Neural cell (in vitro differentiated cells): ENCODE data around the gene NECTIN2. TPM values are rescaled to one million over a fixed set of nuclear protein-coding genes. Genes with fewer than 3 reads are reported as not detected.
"Not testable (repeated sequence)": the region's sequence is repeated elsewhere in the genome, so short reads cannot be mapped to it uniquely, and the experiment has no call there.

Source experiments
- H2AFZ ChIP-seq: fragments of 200-600, 300-800 bp; sonication (generic), shearing (Covaris generic); 2 replicates; pipeline ENCODE4 v1.6.0; 2014; ENCODE audit warnings: low read depth, mild to moderate bottlenecking, antibody characterized with exemption, low read length, moderate library complexity
- H3F3A ChIP-seq: fragments of 200-600 bp; shearing (Covaris generic); 2 replicates; pipeline ENCODE4 v1.6.1; 2016; ENCODE audit warnings: mild to moderate bottlenecking, moderate library complexity, mixed read lengths, antibody characterized with exemption, low read length; ENCODE audit not compliant: insufficient read depth, poor library complexity, severe bottlenecking
- H3K27ac ChIP-seq: fragments of 200-600, 300-800 bp; sonication (generic), shearing (Covaris generic); 2 replicates; pipeline ENCODE4 v1.5.1; 2014; ENCODE audit warnings: mild to moderate bottlenecking, low read length, moderate library complexity
- H3K27me3 ChIP-seq: fragments of 300-800, 200-600 bp; sonication (generic), shearing (Covaris generic); 2 replicates; pipeline ENCODE4 v1.6.0; 2014; ENCODE audit warnings: mild to moderate bottlenecking, low read depth, low read length, moderate library complexity; ENCODE audit not compliant: insufficient read depth
- H3K36me3 ChIP-seq: fragments of 300-800, 200-600 bp; sonication (generic), shearing (Covaris generic); 2 replicates; pipeline ENCODE4 v1.5.1; 2014; ENCODE audit warnings: mild to moderate bottlenecking, antibody characterized with exemption, low read length, moderate library complexity; ENCODE audit not compliant: insufficient read depth
- H3K4me2 ChIP-seq: fragments of 300-800, 200-600 bp; sonication (generic), shearing (Covaris generic); 2 replicates; pipeline ENCODE4 v1.6.0; 2014; ENCODE audit warnings: mild to moderate bottlenecking, low read length
- H3K4me3 ChIP-seq: fragments of 300-800, 200-600 bp; sonication (generic), shearing (Covaris generic); 2 replicates; pipeline ENCODE4 v1.5.1; 2014; ENCODE audit warnings: mild to moderate bottlenecking, low read length, moderate library complexity
- H3K79me2 ChIP-seq: fragments of 200-600 bp; shearing (Covaris generic); replicated peaks from 2 replicates; pipeline ENCODE4 v1.6.0; 2014; ENCODE audit warnings: mild to moderate bottlenecking, low read length, moderate library complexity; ENCODE audit not compliant: insufficient read depth
- H3K9ac ChIP-seq: fragments of 300-800, 200-600 bp; sonication (generic), shearing (Covaris generic); 2 replicates; pipeline ENCODE4 v1.6.1; 2016; ENCODE audit warnings: mild to moderate bottlenecking, low read length, mixed read lengths
- H3K9me2 ChIP-seq: fragments of 200-600 bp; shearing (Covaris generic); 2 replicates; pipeline ENCODE4 v1.6.1; 2016; ENCODE audit warnings: mild to moderate bottlenecking, low read length, mixed read lengths; ENCODE audit not compliant: insufficient read depth
- H3K9me3 ChIP-seq: fragments of 200-600, 300-800 bp; sonication (generic), shearing (Covaris generic); 2 replicates; pipeline ENCODE4 v1.6.1; 2016; ENCODE audit warnings: mild to moderate bottlenecking, mixed run types, low read length, moderate library complexity, mixed read lengths
- H4K20me1 ChIP-seq: fragments of 200-600 bp; shearing (Covaris generic); 2 replicates; pipeline ENCODE4 v1.6.1; 2016; ENCODE audit warnings: mild to moderate bottlenecking, mixed run types; ENCODE audit not compliant: insufficient read depth
- CTCF ChIP-seq: fragments of 450-650 bp; IDR thresholded peaks from 2 replicates; pipeline ENCODE4 v1.5.1; 2014; ENCODE audit warnings: antibody characterized with exemption, mild to moderate bottlenecking, moderate library complexity; ENCODE audit not compliant: poor library complexity, severe bottlenecking
- EP300 ChIP-seq: fragments of 450-650 bp; conservative IDR thresholded peaks from 2 replicates; pipeline ENCODE4 v1.6.1; 2014; ENCODE audit warnings: antibody characterized with exemption, mild to moderate bottlenecking, moderate library complexity; ENCODE audit not compliant: poor library complexity, severe bottlenecking
- EZH2 ChIP-seq: fragments of 200-600, 300-800 bp; shearing (Covaris generic), sonication (generic); IDR thresholded peaks from 2 replicates; pipeline ENCODE4 v1.6.1; 2014; ENCODE audit warnings: antibody characterized with exemption, low read length, borderline replicate concordance, mild to moderate bottlenecking; ENCODE audit not compliant: insufficient read depth, poor library complexity, severe bottlenecking
- MXI1 ChIP-seq: fragments of 450-650 bp; conservative IDR thresholded peaks from 2 replicates; pipeline ENCODE4 v1.6.1; 2014; ENCODE audit warnings: antibody characterized with exemption, mild to moderate bottlenecking; ENCODE audit not compliant: poor library complexity, severe bottlenecking
- POLR2AphosphoS5 ChIP-seq: IDR thresholded peaks from 2 replicates; pipeline ENCODE4 v1.6.1; 2012
- RAD21 ChIP-seq: fragments of 450-650 bp; conservative IDR thresholded peaks from 2 replicates; pipeline ENCODE4 v1.6.1; 2014; ENCODE audit warnings: antibody characterized with exemption, mild to moderate bottlenecking, moderate library complexity
- SMC3 ChIP-seq: fragments of 450-650 bp; conservative IDR thresholded peaks from 2 replicates; pipeline ENCODE4 v1.6.1; 2014; ENCODE audit warnings: antibody characterized with exemption, mild to moderate bottlenecking, moderate library complexity; ENCODE audit not compliant: poor library complexity
- TAF1 ChIP-seq: IDR thresholded peaks from 2 replicates; pipeline ENCODE4 v1.6.1; 2012; ENCODE audit warnings: low read depth
- polyA plus RNA-seq: library from polyadenylated mRNA; depleted of rRNA; stranded (reverse); fragments of >200 nt; gene quantifications from 2 replicates; pipeline ENCODE4 v1.2.3, GENCODE V29; 2014
- TF ChIP-seq, protein P1 (sequence below): IDR thresholded peaks from 2 replicates; pipeline ENCODE4 v1.6.1; 2012; ENCODE audit warnings: borderline replicate concordance

The NECTIN2 gene
- polyA plus RNA-seq, 1 donor from 2014 or later, result 33.2 TPM

GRCh38 chr19:44911896-44912295 is 65.8 kb downstream of the NECTIN2 start:
- H3F3A ChIP-seq, H4K20me1 ChIP-seq, H3K9ac ChIP-seq, H3K27ac ChIP-seq, H2AFZ ChIP-seq, H3K9me2 ChIP-seq, H3K4me2 ChIP-seq, H3K36me3 ChIP-seq, H3K79me2 ChIP-seq, H3K27me3 ChIP-seq, H3K4me3 ChIP-seq, H3K9me3 ChIP-seq: not testable (repeated sequence)

DNA sequence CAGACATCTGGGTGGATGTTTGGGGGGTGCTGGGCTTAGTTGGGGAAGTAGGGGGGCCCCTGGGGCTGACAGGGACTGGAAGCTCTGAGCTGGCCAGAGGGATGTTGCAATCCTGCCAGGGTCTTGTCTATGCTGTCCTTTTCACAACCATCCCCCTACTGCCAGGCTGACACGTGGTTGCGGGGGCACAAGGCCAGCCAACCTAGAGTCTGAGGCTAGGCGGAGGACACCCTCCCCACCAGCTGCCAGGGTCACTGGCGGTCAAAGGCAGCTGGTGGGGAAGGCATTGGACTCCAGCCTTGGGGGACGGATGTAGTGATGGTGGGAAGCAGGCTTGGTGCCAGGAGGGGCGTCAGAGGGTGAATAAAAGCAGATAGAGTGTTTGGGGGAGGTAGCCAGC is 66.8 kb downstream of the NECTIN2 start:
- no peaks in the 10 kb centered on the region for H3K9me3 ChIP-seq
- no peaks in the 10 kb centered on the region for H3K79me2 ChIP-seq
- H2AFZ ChIP-seq, result no peak overlapping the region
- H3F3A ChIP-seq, result no peaks in the 10 kb centered on the region
- H3K27ac ChIP-seq, result no peak overlapping the region
- H4K20me1 ChIP-seq, result no peaks in the 10 kb centered on the region
- TF ChIP-seq RAD21, result no peak
- TF ChIP-seq MXI1, result no peak
- no peak for TF ChIP-seq TAF1
- TF ChIP-seq, protein P1, sequence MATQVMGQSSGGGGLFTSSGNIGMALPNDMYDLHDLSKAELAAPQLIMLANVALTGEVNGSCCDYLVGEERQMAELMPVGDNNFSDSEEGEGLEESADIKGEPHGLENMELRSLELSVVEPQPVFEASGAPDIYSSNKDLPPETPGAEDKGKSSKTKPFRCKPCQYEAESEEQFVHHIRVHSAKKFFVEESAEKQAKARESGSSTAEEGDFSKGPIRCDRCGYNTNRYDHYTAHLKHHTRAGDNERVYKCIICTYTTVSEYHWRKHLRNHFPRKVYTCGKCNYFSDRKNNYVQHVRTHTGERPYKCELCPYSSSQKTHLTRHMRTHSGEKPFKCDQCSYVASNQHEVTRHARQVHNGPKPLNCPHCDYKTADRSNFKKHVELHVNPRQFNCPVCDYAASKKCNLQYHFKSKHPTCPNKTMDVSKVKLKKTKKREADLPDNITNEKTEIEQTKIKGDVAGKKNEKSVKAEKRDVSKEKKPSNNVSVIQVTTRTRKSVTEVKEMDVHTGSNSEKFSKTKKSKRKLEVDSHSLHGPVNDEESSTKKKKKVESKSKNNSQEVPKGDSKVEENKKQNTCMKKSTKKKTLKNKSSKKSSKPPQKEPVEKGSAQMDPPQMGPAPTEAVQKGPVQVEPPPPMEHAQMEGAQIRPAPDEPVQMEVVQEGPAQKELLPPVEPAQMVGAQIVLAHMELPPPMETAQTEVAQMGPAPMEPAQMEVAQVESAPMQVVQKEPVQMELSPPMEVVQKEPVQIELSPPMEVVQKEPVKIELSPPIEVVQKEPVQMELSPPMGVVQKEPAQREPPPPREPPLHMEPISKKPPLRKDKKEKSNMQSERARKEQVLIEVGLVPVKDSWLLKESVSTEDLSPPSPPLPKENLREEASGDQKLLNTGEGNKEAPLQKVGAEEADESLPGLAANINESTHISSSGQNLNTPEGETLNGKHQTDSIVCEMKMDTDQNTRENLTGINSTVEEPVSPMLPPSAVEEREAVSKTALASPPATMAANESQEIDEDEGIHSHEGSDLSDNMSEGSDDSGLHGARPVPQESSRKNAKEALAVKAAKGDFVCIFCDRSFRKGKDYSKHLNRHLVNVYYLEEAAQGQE, result no peak
- TF ChIP-seq POLR2AphosphoS5, result no peak
- TF ChIP-seq SMC3, result no peak
- no peak for TF ChIP-seq CTCF
- TF ChIP-seq EP300, result no peak
- no peak for TF ChIP-seq EZH2
- no peaks in the 10 kb centered on the region for H3K9me2 ChIP-seq
- H3K9ac ChIP-seq, result no peak overlapping the region
- H3K4me3 ChIP-seq, result no peak overlapping the region
- H3K4me2 ChIP-seq, result no peak overlapping the region
- no peaks in the 10 kb centered on the region for H3K36me3 ChIP-seq
- no peaks in the 10 kb centered on the region for H3K27me3 ChIP-seq

DNA sequence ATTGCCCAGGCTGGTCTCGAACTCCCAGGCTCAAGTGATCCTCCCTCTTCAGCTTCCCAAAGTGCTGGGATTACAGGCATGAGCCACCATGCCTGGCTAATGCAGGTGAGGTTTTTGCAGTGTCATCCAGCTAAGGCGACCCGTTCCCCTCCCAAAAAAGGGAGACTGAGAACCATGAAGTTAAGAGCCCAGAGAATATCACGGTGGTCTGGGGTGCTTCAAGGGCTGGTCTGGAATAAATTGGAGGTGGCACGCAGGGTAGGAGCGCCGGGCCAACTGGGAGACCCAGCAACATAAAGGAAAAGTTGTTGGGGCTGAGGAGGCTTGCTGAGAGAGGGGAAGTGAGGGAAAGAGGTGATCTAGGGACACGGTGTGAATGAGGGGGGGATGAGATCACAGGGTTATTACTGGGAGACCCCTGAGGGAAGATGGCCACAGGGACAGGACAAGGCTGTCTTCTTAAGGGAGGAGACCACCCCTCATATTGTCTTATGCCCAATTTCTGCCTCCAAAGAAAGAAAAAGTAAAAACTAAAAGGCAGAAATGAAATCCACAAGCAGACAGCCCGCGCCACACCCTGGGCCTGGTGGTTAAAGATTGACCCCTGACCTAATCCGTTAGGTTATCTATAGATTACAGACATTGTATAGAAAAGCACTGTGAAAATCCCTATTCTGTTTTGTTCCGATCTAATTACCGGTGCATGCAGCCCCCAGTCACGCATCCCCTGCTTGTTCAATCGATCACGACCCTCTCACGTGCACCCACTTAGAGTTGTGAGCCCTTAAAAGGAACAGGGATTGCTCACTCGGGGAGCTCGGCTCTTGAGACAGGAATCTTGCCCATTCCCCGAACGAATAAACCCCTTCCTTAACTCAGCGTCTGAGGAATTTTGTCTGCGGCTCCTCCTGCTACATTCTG is 67.7 kb downstream of the NECTIN2 start:
- H3K4me3 ChIP-seq, H4K20me1 ChIP-seq, H3K79me2 ChIP-seq, H2AFZ ChIP-seq, H3F3A ChIP-seq, H3K4me2 ChIP-seq, H3K9me3 ChIP-seq, H3K9me2 ChIP-seq, H3K27me3 ChIP-seq, H3K27ac ChIP-seq, H3K36me3 ChIP-seq, H3K9ac ChIP-seq: not testable (repeated sequence)

GRCh38 chr19:44914433-44915206 is 68.5 kb downstream of the NECTIN2 start, which contains the start of gene APOC1:
Gene APOC1 (plus strand): TSS chr19:44914608. CDS start chr19:44914892, 284 bp downstream.
- peak within 1 kb of the TSS; percentile 55 for H3K9ac ChIP-seq
- H3K36me3 ChIP-seq, H3K9me3 ChIP-seq, H4K20me1 ChIP-seq, H3K4me2 ChIP-seq, H3K79me2 ChIP-seq, H3F3A ChIP-seq, H3K27me3 ChIP-seq, H3K9me2 ChIP-seq, H3K27ac ChIP-seq: not testable (repeated sequence)
- H3K4me3 ChIP-seq, result peak within 1 kb of the TSS; percentile 63
- H2AFZ ChIP-seq, result peak within 1 kb of the TSS; percentile 15
